Measurements from ENCODE around the gene CREB5.

GRCh38 chr7:28711114-28711513, 298.8 kb downstream of the CREB5 start:
- TF ChIP-seq, protein P1, sequence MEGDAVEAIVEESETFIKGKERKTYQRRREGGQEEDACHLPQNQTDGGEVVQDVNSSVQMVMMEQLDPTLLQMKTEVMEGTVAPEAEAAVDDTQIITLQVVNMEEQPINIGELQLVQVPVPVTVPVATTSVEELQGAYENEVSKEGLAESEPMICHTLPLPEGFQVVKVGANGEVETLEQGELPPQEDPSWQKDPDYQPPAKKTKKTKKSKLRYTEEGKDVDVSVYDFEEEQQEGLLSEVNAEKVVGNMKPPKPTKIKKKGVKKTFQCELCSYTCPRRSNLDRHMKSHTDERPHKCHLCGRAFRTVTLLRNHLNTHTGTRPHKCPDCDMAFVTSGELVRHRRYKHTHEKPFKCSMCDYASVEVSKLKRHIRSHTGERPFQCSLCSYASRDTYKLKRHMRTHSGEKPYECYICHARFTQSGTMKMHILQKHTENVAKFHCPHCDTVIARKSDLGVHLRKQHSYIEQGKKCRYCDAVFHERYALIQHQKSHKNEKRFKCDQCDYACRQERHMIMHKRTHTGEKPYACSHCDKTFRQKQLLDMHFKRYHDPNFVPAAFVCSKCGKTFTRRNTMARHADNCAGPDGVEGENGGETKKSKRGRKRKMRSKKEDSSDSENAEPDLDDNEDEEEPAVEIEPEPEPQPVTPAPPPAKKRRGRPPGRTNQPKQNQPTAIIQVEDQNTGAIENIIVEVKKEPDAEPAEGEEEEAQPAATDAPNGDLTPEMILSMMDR (IDR thresholded peaks at IDR 0.05): no peak
- TF ChIP-seq POLR2A (IDR thresholded peaks at IDR 0.05): no peak
